ENCODE data around the gene GNPTG. TPM values are rescaled to one million over a fixed set of nuclear protein-coding genes. Genes with fewer than 3 reads are reported as not detected.

The GNPTG gene
- total and polyA plus RNA-seq, 2 donors (not counting 3 experiments of a cell fraction or from before 2014, with no cell fraction given), result 51.6 to 109 TPM

- Histone ChIP-seq H3K79me2 (ENCODE audit: control insufficient read depth, insufficient read depth, low read length) (peaks cover 6% of the 10 kb centered on the region), H3K4me3 (replicated peaks in 1 of 3; ENCODE audit: insufficient read depth in 1 of 3, low read depth in 1 of 3, low read length in 3 of 3) (no peak overlapping the region), H3K27me3 (ENCODE audit: control insufficient read depth in 2 of 2, insufficient read depth in 2 of 2, low read length in 2 of 2) (no peaks in the 10 kb centered on the region), H4K20me1 (replicated peaks; ENCODE audit: control insufficient read depth, extremely low read depth, insufficient read depth, low read length) (no peaks in the 10 kb centered on the region), H3K9ac (replicated peaks; ENCODE audit: extremely low read depth, insufficient read depth, low read length) (no peak overlapping the region), H3K9me1 (replicated peaks; ENCODE audit: control insufficient read depth, extremely low read depth, insufficient read depth, low read length) (no peaks in the 10 kb centered on the region), H3K9me3 (replicated peaks; ENCODE audit: control insufficient read depth, insufficient read depth, low read length) (no peaks in the 10 kb centered on the region), H3K36me3 (ENCODE audit: control insufficient read depth in 2 of 2, extremely low read depth in 1 of 2, insufficient read depth in 2 of 2, low read length in 2 of 2) (peaks cover 0 to 8% of the 10 kb centered on the region in 2 experiments), H3K4me2 (ENCODE audit: insufficient read depth, low read length) (no peak overlapping the region), H2AFZ (ENCODE audit: low read depth, low read length) (no peak overlapping the region), H3K4me1 (ENCODE audit: control insufficient read depth, extremely low read depth, insufficient read depth, low read length) (peaks cover 4% of the 10 kb centered on the region), H3K27ac (ENCODE audit: insufficient read depth, low read depth, low read length) (no peak overlapping the region)
- TF ChIP-seq EZH2 (IDR thresholded peaks at IDR 0.05; ENCODE audit: borderline replicate concordance, low read depth, low read length, severe bottlenecking) (no peak), CTCF (IDR thresholded peaks at IDR 0.05; ENCODE audit: extremely low read depth in 1 of 2, insufficient read depth in 1 of 2, low read depth in 1 of 2, low read length in 2 of 2) (no peak), MAX (IDR thresholded peaks at IDR 0.05; ENCODE audit: insufficient read depth, insufficient read length) (no peak), POLR2A (IDR thresholded peaks at IDR 0.05; ENCODE audit: low read depth, low read length) (no peak), POLR2AphosphoS5 (IDR thresholded peaks at IDR 0.05; ENCODE audit: insufficient read depth, low read depth, low read length) (no peak), FOS (IDR thresholded peaks at IDR 0.05; ENCODE audit: borderline replicate concordance, insufficient read depth, low read length) (no peak), JUN (IDR thresholded peaks at IDR 0.05; ENCODE audit: borderline replicate concordance, insufficient read depth, insufficient read length, low read depth) (no peak), GATA2 (IDR thresholded peaks at IDR 0.05; ENCODE audit: insufficient read depth, insufficient read length, low read depth, low read length) (no peak), MYC (IDR thresholded peaks at IDR 0.05; ENCODE audit: low read depth, low read length) (no peak)
- ChIA-PET POLR2A (no interaction called here), CTCF (interaction anchor here (1.5 kb wide), 1 partner anchor 18 kb away, joined by 3 read pairs; no protein-coding TSS in a partner anchor)
- BruUV-seq (replicated peaks), result no TSS peak
- FAIRE-seq (no peak), DNase-seq (ENCODE audit: low read depth, low spot score) (no peak)
- intact Hi-C loops (cut with micrococcal nuclease), result no loop called here
- dilution Hi-C loops (cut with MboI; ENCODE audit: extremely low pct_ligation_motif_present, low sequenced_read_pairs), result no loop called here
These were observed 31.8 kb downstream of the GNPTG start for GRCh38 chr16:1383556-1383955.
